ENCODE measurements around the gene ZSCAN2.

The ZSCAN2 gene

GRCh38 chr15:84666373-84666772, 65.6 kb downstream of the ZSCAN2 start:
- peak overlapping the region; percentile 22; the same call in 1 of the 2 replicates for H3K27ac ChIP-seq
- TF ChIP-seq, protein P1, sequence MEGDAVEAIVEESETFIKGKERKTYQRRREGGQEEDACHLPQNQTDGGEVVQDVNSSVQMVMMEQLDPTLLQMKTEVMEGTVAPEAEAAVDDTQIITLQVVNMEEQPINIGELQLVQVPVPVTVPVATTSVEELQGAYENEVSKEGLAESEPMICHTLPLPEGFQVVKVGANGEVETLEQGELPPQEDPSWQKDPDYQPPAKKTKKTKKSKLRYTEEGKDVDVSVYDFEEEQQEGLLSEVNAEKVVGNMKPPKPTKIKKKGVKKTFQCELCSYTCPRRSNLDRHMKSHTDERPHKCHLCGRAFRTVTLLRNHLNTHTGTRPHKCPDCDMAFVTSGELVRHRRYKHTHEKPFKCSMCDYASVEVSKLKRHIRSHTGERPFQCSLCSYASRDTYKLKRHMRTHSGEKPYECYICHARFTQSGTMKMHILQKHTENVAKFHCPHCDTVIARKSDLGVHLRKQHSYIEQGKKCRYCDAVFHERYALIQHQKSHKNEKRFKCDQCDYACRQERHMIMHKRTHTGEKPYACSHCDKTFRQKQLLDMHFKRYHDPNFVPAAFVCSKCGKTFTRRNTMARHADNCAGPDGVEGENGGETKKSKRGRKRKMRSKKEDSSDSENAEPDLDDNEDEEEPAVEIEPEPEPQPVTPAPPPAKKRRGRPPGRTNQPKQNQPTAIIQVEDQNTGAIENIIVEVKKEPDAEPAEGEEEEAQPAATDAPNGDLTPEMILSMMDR (IDR thresholded peaks at IDR 0.05), result no peak
- TF ChIP-seq ZFX (IDR thresholded peaks at IDR 0.05; ENCODE audit: borderline replicate concordance), result no peak

- TF ChIP-seq, protein P1 (IDR thresholded peaks at IDR 0.05), result no peak
- TF ChIP-seq ZFX (IDR thresholded peaks at IDR 0.05; ENCODE audit: borderline replicate concordance), result no peak
- H3K27ac ChIP-seq, result peak overlapping the region; percentile 22
Observed at GRCh38 chr15:84668221-84668982, 67.6 kb downstream of the ZSCAN2 start.

- H3K27ac ChIP-seq, result no peak overlapping the region
- no peak for TF ChIP-seq ZFX (IDR thresholded peaks at IDR 0.05; ENCODE audit: borderline replicate concordance)
- TF ChIP-seq, protein P1 (IDR thresholded peaks at IDR 0.05), result no peak
Observed at GRCh38 chr15:84669726-84670125, 68.9 kb downstream of the ZSCAN2 start.

- TF ChIP-seq, protein P1 (IDR thresholded peaks at IDR 0.05), result no peak
- no peak for TF ChIP-seq ZFX (IDR thresholded peaks at IDR 0.05; ENCODE audit: borderline replicate concordance)
- peak overlapping the region; percentile 20 for H3K27ac ChIP-seq
Observed at GRCh38 chr15:84671211-84671610, 70.4 kb downstream of the ZSCAN2 start.
